ENCODE data around the gene CD3D.

CD3D gene

DNA sequence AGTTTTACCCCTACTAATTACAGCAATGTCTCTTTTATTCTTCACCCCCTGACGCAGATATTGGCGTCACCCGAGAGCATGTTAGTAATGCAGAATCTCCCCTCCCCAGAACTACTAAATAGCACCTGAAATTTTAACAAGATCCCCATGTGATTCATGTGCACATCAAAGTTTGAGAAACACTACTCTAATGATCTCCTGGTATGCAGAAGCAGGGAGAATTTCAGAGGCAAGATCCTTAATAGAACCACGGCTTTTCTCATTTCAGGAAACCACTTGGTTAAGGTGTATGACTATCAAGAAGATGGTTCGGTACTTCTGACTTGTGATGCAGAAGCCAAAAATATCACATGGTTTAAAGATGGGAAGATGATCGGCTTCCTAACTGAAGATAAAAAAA, 7.0 kb upstream of the CD3D start:
- no peaks in the 10 kb centered on the region for H4K20me1 ChIP-seq (ENCODE audit: low read depth, low read length)
- no peaks in the 10 kb centered on the region for H3F3A ChIP-seq (ENCODE audit: insufficient read depth)
- H3K79me2 ChIP-seq (ENCODE audit: insufficient read depth, low read length) = no peaks in the 10 kb centered on the region
- no peak overlapping the region for H2AFZ ChIP-seq (ENCODE audit: low read depth, low read length, severe bottlenecking)
- no peaks in the 10 kb centered on the region for H3K9me2 ChIP-seq (replicated peaks; ENCODE audit: insufficient read depth, low read length)
- H3K36me3 ChIP-seq (ENCODE audit: low read length) = no peaks in the 10 kb centered on the region
- H3K9ac ChIP-seq (ENCODE audit: low read length) = no peak overlapping the region
- no peak overlapping the region for H3K4me2 ChIP-seq (ENCODE audit: low read depth, low read length, poor library complexity, severe bottlenecking)
- TF ChIP-seq EZH2phosphoT487 (conservative IDR thresholded peaks at IDR 0.05; ENCODE audit: low read length) (no peak), CTCF (IDR thresholded peaks at IDR 0.05; ENCODE audit: insufficient read depth, low read length, poor library complexity, severe bottlenecking) (no peak)
- no peaks in the 10 kb centered on the region for H3K9me3 ChIP-seq (ENCODE audit: insufficient read depth, low read length)
- H3K4me3 ChIP-seq (ENCODE audit: insufficient read depth, low read length, poor library complexity, severe bottlenecking) = no peak overlapping the region
- no peak overlapping the region for H3K27ac ChIP-seq (ENCODE audit: low read depth, low read length)
- no peaks in the 10 kb centered on the region for H3K27me3 ChIP-seq (ENCODE audit: low read length)

- no peaks in the 10 kb centered on the region for H3K27me3 ChIP-seq (ENCODE audit: low read length)
- H3K36me3 ChIP-seq (ENCODE audit: low read length) = no peaks in the 10 kb centered on the region
- no peak within 1 kb of the TSS for H3K9ac ChIP-seq (ENCODE audit: low read length)
- H2AFZ ChIP-seq (ENCODE audit: low read depth, low read length, severe bottlenecking) = no peak within 1 kb of the TSS
- no peaks in the 10 kb centered on the region for H3K79me2 ChIP-seq (ENCODE audit: insufficient read depth, low read length)
- no peaks in the 10 kb centered on the region for H3K9me3 ChIP-seq (ENCODE audit: insufficient read depth, low read length)
- TF ChIP-seq CTCF (IDR thresholded peaks at IDR 0.05; ENCODE audit: insufficient read depth, low read length, poor library complexity, severe bottlenecking) (no peak), EZH2phosphoT487 (conservative IDR thresholded peaks at IDR 0.05; ENCODE audit: low read length) (no peak)
- no peak within 1 kb of the TSS for H3K27ac ChIP-seq (ENCODE audit: low read depth, low read length)
- no peaks in the 10 kb centered on the region for H4K20me1 ChIP-seq (ENCODE audit: low read depth, low read length)
- H3F3A ChIP-seq (ENCODE audit: insufficient read depth) = no peaks in the 10 kb centered on the region
- H3K9me2 ChIP-seq (replicated peaks; ENCODE audit: insufficient read depth, low read length) = no peaks in the 10 kb centered on the region
- H3K4me3 ChIP-seq (ENCODE audit: insufficient read depth, low read length, poor library complexity, severe bottlenecking) = no peak within 1 kb of the TSS
- H3K4me2 ChIP-seq (ENCODE audit: low read depth, low read length, poor library complexity, severe bottlenecking) = no peak within 1 kb of the TSS
These were observed 1.5 kb upstream of the CD3D start, which contains the start of gene CD3G for GRCh38 chr11:118343981-118344515. TSS of gene CD3G (plus strand) at chr11:118344344. CDS start at chr11:118344424, 80 bp downstream.

GRCh38 chr11:118343248-118343647, 743 bp upstream of the CD3D start:
- Histone ChIP-seq H3K4me2 (ENCODE audit: low read depth, low read length, poor library complexity, severe bottlenecking) (no peak overlapping the region), H3K9ac (ENCODE audit: low read length) (no peak overlapping the region), H3K4me3 (ENCODE audit: insufficient read depth, low read length, poor library complexity, severe bottlenecking) (no peak overlapping the region), H3K79me2 (ENCODE audit: insufficient read depth, low read length) (no peaks in the 10 kb centered on the region), H4K20me1 (ENCODE audit: low read depth, low read length) (no peaks in the 10 kb centered on the region), H3K36me3 (ENCODE audit: low read length) (no peaks in the 10 kb centered on the region), H3K9me3 (ENCODE audit: insufficient read depth, low read length) (no peaks in the 10 kb centered on the region), H2AFZ (ENCODE audit: low read depth, low read length, severe bottlenecking) (no peak overlapping the region), H3K27me3 (ENCODE audit: low read length) (no peaks in the 10 kb centered on the region), H3K9me2 (replicated peaks; ENCODE audit: insufficient read depth, low read length) (no peaks in the 10 kb centered on the region), H3K27ac (ENCODE audit: low read depth, low read length) (no peak overlapping the region), H3F3A (ENCODE audit: insufficient read depth) (no peaks in the 10 kb centered on the region)
- TF ChIP-seq CTCF (IDR thresholded peaks at IDR 0.05; ENCODE audit: insufficient read depth, low read length, poor library complexity, severe bottlenecking) (no peak), EZH2phosphoT487 (conservative IDR thresholded peaks at IDR 0.05; ENCODE audit: low read length) (no peak)
